Femur (tissue), 1 donor: Measurements from ENCODE around the gene KLHL7.

Experiments
- DNase-seq: peaks from one replicate; pipeline ENCODE4 v3.0.0-alpha.2; 2017

The KLHL7 gene, protein sequence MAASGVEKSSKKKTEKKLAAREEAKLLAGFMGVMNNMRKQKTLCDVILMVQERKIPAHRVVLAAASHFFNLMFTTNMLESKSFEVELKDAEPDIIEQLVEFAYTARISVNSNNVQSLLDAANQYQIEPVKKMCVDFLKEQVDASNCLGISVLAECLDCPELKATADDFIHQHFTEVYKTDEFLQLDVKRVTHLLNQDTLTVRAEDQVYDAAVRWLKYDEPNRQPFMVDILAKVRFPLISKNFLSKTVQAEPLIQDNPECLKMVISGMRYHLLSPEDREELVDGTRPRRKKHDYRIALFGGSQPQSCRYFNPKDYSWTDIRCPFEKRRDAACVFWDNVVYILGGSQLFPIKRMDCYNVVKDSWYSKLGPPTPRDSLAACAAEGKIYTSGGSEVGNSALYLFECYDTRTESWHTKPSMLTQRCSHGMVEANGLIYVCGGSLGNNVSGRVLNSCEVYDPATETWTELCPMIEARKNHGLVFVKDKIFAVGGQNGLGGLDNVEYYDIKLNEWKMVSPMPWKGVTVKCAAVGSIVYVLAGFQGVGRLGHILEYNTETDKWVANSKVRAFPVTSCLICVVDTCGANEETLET

DNA sequence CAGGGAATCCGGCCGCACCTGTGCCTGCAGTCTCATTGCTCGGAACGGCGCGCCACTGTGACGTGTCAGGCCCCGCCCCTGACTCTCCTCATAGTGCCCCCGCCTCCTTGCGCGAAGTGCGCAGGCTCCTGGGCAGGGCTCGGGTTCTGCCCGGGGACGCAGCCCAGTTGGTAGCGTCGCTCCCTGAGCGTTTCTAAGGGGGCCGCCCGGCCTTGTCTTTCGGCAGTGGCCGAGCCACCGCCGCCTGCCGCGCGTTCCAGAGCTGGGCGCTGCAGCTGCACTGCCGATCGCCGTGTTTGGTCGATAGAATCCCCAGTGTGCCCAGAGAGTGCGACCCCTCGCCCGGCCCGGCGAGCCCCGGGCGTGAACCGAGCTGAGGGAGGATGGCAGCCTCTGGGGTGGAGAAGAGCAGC is at the start of gene KLHL7:
Gene KLHL7, plus strand, starts transcription at position 142 of the 413 bp plus-strand sequence. Its CDS starts 242 bp downstream, at position 384.
- peak; percentile 98 for DNase-seq

DNA sequence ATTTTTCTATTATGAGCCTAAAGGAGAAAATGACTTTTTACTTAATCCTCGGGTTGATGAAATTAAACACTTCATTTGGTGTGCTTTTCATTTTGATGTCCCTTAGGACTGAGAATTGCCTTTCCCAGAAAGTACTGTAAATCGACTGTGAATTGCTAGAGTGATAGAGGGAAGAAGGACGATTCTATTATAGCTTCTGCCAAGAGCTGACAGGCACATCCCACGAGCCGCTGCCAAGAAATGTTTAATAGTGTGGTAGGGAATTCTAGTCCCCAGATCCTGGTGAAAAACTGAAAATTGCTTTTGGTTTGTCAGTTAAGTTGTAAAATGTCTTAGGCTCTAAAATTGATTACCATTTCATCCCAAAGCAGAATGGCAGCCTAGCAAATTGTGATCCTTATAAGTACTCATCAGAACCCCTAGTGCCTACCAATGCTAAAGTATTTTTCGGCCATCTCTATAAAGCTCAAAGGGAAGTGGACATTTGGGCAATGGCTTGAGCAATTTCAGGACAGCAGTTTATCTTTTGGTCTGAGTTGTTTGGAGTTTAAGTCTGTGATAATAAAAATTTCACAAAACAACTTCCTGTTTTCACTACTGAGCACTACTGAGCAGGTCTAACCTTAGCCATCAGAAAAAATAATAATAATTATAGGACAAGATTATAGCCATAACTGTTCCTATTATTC is 47.0 kb upstream of the KLHL7 start:
- peak; percentile 20 for DNase-seq

DNA sequence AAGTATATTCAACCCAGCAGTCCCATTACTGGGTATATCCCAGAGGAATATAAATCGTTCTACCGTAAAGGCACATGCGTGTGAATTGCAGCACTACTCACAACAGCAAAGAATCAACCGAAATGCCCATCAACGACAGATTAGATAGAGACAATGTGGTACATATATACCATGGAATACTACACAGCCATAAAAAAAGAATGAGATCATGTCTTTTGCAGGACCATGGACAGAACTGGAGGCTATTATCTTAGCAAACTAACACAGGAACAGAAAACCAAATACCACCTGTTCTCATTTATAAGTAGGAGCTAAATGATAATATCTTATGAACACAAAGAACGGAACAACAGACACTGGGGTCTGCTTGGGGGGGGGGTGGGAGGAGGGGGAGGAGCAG is 44.3 kb upstream of the KLHL7 start:
- no peak for DNase-seq

DNA sequence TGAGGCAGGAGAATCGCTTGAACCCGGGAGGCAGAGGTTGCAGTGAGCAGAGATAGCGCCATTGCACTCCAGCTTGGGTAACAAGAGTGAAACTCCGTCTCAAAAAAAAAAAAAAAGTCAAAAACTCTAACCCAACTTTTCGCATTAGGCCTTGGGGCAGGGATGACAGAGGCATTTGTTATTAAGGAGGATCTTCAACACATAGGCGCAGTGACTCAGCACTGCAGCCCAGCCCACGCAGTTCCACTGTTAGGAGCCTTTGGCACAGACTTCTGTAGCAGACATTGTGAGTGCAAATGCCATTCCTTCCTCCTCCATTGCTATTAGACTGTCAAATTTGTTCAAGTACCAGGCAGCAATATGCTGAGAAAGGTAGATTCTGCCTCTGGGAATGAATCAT is 43.1 kb upstream of the KLHL7 start:
- DNase-seq, result no peak

DNA sequence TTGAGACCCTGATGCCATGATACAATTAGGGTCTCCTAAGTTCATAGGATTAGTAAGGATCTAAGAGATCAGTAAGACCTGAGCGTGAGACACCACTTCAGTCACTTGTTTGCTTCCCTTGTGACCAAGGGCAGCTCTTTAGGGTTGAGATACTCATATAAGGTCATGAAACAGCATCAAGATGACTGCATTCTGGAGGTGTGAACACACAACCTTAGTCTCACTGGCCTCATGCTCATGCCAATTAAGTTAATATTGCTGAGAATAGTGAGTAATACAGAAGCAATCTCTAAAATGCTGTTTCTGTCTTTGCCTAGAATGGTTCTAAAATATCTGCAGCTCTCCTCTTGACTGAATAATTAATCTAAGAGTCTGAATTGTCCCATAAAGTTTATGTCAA is 39.6 kb upstream of the KLHL7 start:
- DNase-seq, result no peak

DNA sequence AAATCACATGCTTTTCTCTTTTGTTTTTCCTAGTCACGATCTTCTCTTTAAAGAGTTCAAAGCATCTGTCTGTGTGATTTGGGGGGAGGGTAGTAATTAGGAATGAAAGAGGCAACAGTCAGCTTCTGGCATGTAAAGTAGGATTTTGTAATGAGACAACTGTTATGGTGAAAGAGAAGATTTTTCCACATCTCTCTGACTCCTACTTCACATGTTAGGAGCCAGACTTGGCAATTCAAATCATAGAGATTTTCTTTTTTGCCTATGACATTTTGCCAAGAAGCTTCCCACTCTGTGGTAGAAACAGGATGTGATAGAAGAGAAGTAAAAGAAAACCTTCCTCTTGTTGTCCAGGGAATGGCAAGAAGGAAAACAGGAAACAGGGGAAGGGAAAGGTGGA is 38.3 kb upstream of the KLHL7 start:
- DNase-seq, result no peak

DNA sequence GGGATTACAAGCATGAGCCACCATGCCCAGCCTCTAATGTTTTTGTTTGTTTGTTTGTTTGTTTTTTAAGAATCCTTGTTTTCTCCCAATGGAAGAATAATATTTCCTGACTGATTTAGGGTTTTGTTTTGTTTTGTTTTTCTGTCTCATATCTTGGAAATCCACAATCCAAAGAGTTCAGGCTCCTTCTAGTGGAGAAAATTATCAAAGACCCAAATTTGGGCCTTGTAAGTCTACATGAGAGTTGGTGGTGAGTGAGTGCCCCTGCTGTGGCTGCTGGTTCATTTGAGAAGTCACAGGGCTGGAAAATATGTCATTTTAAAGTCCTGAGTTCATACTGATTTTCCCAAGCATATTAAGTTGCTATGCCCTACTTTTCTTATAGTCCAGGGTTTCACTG is 33.5 kb upstream of the KLHL7 start:
- no peak for DNase-seq

DNA sequence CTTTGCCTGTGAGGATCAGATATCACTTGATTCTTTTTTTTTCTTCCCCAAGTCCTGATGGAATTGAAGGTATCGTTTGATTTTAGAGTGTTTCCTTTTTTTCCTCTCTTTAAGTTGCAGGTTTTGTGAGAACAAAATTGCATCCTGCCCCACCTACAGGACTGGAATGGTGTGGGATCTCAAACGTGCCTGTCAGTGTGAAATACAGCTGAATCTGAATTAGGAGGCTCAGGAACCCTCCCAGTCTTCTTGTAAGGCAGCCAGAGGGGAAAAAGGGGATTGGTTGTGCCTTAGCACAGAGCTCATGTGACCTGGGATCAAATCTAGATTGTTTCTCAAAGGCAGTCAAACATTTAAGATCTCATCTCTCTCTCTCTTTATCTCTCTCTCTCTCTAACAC is 32.7 kb upstream of the KLHL7 start:
- no peak for DNase-seq

DNA sequence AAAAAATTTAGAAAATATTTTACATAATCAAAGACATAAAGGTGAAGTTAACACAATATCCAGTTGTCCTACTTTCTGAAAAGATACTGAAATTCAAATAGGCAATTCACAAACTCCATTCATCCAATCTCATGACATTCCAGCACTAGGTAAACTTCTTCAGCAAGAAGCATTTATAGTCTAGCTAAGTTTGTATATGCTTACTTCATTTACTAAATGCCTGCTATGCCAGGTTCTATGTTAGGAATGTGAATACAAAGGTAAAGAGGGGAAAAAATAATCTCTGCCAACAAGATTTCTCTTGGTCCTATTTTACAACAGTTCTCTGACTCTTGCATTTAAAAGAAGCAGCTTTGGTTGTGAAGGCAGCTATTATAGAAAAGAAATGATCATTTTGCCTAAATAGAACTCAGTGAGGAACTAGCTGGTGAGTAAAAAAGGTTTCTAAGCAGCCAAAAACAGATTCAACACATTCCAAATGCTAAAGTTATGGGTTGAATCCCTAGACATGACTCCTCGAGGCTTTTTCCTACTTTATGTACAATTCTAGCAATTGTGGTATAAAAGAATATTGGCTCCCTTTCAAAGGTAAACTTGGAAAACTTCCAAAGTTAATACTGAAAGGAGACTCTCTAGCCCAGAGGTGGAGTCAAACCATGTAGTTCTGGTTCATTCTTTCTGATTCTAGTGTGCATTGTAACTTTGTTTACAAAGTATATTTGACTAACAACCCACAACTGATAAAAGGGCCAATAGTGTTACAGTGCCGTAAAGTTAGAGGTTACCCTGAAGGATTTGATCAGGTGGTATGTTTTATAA is 30.9 kb upstream of the KLHL7 start:
- no peak for DNase-seq

DNA sequence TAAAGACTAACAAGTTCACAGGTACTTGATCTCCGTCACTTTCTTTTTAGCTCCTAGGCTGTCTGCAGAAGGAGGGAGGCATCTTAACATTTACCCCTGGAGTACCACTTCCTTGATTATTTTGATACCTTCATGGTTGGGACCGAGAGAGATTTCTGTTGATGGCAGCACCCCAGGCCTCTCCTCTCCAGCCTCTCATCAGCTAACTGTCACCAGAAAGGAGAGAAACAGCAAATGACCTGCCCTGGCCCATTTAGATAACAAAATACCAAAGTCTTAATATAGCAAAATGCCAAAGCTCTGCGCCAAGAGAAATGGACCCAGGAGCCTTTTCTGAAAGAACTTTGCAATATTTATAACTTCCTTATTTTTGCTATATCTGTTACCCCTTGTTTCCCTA is 30.0 kb upstream of the KLHL7 start:
- DNase-seq, result no peak

DNA sequence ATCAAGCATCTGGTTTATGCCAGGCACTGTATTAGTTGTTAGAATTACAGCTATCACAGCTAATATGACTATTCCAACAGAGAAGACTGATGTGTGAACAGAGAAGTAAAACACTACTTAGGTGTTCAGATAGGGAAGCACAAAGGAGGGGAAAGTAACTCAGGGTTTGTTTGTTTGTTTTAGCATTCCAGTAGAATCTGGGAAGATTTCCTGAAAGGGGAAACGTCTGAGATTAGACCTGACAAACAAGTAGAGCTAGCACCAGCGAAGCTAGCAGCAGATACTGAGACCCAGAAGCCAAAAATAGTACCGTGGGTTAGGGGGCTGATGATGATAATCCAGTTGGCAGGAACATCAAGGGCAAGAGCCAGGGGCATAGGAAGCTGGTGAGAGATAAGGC is 28.8 kb upstream of the KLHL7 start:
- no peak for DNase-seq

DNA sequence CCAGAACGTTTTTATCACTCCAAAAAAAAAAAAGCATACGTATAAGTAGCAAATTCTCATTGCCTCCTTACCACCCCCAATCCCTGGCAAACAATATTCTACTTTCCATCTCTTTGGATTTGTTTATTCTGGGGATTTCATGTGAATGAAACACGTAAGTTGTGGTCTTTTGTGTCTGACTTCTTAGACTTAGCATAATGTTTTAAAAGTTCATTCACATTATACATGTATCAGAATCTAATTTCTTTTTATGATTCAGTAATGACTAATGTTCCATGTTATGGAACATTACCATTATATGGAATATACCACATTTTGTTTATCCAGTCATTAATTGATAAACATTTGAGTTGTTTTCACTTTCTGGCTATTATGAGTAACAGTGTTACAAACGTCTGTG is 12.5 kb upstream of the KLHL7 start:
- no peak for DNase-seq

DNA sequence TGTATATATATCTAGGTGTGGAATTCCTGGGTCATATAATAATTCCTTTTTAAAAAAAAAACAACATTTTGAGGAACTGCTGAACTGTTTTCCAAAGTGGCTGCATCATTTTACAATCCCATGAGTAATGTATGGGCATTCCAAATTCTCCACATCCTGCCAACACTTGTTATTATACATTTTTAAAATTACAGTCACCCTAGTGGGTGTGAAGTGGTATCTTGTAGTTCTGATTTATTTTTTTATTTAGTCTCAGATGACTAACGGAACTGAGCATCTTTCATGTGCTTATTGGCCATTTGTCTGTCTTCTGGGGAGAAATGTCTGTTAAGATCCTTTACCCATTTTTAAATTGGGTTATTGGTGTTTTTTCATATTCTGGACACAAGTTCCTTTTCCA is 12.0 kb upstream of the KLHL7 start:
- DNase-seq, result no peak

DNA sequence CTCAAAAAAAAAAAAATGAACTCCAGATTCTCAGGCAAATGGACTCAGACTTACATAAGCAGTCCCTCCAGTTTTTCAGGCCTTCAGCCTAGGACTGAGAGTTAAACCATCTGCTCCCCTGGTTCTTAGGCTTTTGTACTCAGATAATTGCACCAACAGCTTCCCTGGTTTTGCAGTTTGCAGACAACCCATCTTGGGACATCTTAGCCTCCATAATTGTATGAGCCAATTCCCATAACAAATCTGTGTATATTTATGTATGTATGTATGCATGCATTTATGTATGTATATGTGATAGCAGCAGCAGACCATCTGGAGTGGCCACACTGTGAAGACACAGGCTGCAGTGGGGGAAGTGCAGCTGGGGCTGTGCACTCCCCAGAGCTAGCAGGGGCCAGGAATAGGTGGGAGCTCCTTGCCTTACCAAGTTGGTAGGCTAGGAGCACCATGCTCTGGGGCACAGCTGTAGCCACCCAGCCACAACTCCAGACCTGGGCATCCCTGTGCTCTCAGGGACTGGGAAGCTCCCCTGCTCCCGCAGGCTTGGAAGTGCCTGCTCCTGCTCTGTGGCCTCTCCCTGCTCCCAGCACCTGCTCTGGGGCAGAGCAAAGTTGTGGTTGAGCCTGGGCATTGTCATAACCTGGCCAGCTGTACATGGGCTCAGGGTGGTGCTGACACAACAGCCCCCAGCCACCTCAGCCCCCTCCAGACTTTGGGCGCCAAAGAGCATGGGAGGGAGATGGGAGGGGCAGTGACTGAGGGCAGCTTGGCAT is 8.9 kb upstream of the KLHL7 start:
- no peak for DNase-seq

DNA sequence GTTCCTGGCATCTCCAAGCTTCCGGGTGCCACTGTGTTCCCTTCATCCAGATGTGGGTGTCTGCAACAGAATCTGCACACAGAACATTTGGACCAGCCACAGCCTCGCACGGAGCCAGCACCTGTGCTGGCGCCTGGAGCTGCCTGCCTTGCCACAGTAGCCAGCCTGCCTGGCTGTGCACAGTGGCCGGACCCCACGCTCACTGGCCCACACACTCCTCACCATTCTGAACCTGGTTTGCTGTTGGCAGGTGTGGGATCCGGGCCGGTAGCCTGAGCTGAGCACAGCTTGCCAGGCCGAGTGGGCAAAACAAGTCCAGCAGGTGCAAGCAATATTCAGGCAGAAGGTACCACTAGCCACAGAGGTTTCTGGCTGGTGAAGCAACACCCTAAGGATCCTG is 7.6 kb upstream of the KLHL7 start:
- no peak for DNase-seq

DNA sequence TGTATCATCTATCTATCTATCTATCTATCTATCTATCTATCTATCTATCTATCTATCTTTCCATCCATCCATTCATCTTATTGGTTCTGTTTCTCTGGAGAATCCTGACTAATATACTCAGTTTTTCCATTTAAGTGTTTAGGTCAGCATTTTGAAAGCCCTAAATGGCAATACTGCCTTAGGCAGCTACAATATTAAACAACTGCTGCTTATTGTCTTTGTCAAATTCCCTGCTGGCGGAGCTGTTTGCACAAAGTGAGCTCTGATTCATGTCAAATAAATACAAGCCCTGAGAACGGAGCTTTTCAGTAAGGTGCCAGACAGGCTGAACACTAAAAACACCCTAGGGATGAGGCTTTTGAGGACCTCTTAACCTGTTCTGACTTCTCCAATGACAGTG is 7.1 kb upstream of the KLHL7 start:
- no peak for DNase-seq

DNA sequence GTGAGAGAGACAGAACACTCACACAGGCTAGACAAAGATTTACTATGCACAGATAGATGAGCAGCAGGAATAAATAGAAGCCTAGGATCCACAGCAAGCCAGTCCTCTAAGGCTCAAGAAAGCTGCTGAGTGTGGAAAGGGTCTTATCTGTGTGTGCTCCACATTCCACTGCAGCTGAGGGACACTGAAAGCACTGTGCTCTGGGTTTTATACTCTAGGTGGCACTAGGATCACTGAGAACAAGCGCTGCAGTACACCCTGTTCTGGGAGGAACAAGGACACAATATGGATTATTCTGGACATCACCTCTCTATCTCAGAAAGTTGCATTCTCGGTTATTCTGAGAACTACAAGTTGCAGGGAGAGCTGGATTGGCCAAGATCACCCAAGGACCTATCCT is 4.9 kb upstream of the KLHL7 start:
- DNase-seq, result no peak

DNA sequence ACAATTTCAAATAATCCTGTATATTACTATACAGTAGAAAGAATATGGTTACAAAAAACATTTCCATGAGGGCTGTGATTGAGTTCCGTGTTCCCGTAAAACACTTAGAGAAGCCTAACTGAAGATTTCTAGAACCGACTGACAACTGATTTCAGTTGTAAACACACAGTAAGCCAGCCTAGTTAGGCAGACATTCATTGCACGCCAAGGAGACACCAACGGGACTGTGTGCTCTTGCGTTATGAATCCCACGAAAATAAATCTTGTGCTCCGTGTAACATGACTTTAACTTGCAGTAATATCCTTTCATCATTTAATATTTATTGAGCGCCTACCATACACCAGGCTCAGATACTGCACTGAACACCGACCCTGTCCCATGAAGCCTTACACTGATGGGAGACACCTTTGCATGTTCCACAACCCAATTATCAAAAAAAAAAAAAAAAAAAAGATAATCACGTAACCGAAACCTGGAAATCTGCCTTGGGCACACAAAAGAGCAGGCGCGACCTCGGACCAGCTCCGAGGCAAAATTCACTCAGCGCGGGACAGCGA is 420 bp upstream of the KLHL7 start:
- no peak for DNase-seq

DNA sequence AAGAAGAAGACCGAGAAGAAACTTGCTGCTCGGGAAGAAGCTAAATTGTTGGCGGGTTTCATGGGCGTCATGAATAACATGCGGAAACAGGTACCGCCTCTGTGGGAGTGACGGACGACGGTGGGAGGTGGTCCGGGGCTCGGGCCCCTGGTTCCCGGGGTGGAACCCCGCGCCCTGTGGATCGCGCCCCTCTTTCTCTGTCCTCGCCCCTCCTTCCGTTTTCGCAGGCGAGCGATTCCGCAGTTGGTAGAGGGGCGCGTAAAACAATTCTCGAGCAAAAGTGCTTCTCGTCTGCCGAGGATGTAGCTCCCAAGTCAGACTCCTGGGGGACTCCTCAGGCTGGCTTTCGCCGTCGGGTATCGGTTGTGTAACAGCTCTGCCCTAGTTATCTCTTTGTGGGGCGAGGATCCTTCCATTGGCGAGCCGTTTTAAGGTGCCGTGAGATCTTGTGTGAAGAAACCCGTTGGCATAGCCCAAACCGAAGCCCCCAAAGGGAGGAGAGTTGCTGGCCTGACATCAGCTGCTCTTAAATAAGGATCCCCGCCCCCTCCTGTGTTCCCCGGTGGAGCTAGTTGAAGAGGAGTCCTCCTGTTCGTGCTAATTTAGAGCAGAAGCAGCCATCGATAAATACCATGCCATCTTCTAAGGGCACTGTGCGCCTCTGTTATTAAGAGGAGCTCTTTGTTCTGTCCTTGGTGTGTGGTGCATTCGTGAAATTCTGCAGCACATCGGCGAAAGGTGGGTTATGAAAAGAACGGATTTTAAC is 655 bp downstream of the KLHL7 start:
- DNase-seq, result peak; percentile 74

DNA sequence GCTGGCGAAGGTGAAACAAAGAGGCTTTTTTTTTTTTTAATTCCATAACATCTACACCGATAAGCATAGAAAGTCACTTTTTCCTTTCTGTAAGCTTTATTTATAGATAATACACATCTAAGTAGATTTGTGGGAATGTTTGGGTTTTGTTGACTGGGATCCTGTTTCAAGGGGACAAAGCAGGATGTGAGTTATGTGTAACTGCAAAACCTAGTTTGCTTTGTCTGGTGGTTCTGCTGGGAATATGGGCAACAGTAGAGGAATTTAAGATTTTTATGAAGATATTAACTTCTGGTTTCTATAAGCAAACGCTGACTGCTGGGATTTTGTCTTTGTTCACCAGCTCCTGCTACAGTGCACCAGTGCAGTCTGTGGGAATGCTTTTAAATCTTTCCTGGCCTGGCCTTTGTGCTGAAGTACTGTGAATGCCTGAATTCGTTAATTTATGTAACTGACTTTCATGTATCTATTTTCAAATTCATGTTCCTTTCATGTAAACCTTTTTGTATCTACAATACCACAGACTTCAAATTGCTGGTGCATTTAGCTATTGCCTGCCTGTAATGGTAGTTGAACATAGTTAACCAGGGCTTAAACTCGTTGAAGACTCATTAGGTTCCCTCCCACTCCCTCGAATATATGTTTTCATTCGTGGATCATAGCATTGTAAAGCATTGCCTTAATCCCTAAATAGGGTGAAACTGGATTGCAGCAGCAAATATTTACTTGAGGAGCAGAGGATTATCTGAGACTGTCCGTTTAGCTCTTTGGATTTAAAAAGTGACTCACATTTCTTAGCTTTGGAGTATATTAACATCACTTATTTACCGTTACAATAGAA is 1.5 kb downstream of the KLHL7 start:
- no peak for DNase-seq
